ENCODE results near the gene MT1A.
"Not testable (repeated sequence)": the region's sequence is repeated elsewhere in the genome, so short reads cannot be mapped to it uniquely, and the experiment has no call there.

Gene MT1A

GRCh38 chr16:56672761-56673536 lies 34.5 kb downstream of the MT1A start:
- no peak for ATAC-seq
- TF ChIP-seq PATZ1 (CRISPR knock-in tag; IDR thresholded peaks at IDR 0.05; ENCODE audit: borderline replicate concordance) (no peak), POU6F1 (CRISPR knock-in tag; IDR thresholded peaks at IDR 0.05; ENCODE audit: borderline replicate concordance, low read depth) (no peak), OSR1 (CRISPR knock-in tag; IDR thresholded peaks at IDR 0.05) (no peak), ZFP30 (CRISPR knock-in tag; IDR thresholded peaks at IDR 0.05) (no peak), BACH2 (CRISPR knock-in tag; IDR thresholded peaks at IDR 0.05; ENCODE audit: borderline replicate concordance) (no peak), SNAI2 (CRISPR knock-in tag; IDR thresholded peaks at IDR 0.05) (no peak)

- ATAC-seq: peak; percentile 76
- no peak for TF ChIP-seq ESRRG (CRISPR knock-in tag; IDR thresholded peaks at IDR 0.05)
Measured at GRCh38 chr16:56673921-56674320, 35.5 kb downstream of the MT1A start.

GRCh38 chr16:56674570-56674969 lies 36.1 kb downstream of the MT1A start:
- ATAC-seq: not testable (repeated sequence)

- TF ChIP-seq ZNF565 (CRISPR knock-in tag; conservative IDR thresholded peaks at IDR 0.05; ENCODE audit: low read depth) (no peak), OSR1 (CRISPR knock-in tag; IDR thresholded peaks at IDR 0.05) (no peak), PPARA (CRISPR knock-in tag; IDR thresholded peaks at IDR 0.05; ENCODE audit: borderline replicate concordance) (no peak), RARB (CRISPR knock-in tag; IDR thresholded peaks at IDR 0.05) (no peak), CSRNP3 (CRISPR knock-in tag; IDR thresholded peaks at IDR 0.05) (no peak), SNAI2 (CRISPR knock-in tag; IDR thresholded peaks at IDR 0.05) (no peak), ARNTL (CRISPR knock-in tag; IDR thresholded peaks at IDR 0.05; ENCODE audit: borderline replicate concordance, low read depth) (no peak), TOX (CRISPR knock-in tag; IDR thresholded peaks at IDR 0.05; ENCODE audit: borderline replicate concordance) (no peak), ISL1 (CRISPR knock-in tag; IDR thresholded peaks at IDR 0.05) (no peak), ESRRG (CRISPR knock-in tag; IDR thresholded peaks at IDR 0.05) (no peak), ZNF8 (CRISPR knock-in tag; IDR thresholded peaks at IDR 0.05) (no peak), TSHZ2 (CRISPR knock-in tag; IDR thresholded peaks at IDR 0.05) (no peak), POU6F1 (CRISPR knock-in tag; IDR thresholded peaks at IDR 0.05; ENCODE audit: borderline replicate concordance, low read depth) (no peak)
Measured at GRCh38 chr16:56675685-56676210, 37.3 kb downstream of the MT1A start.

More at GRCh38 chr16:56675685-56676210, 37.3 kb downstream of the MT1A start:
- no peak for ATAC-seq
